Sigmoid colon (tissue), 7 donors: ENCODE results near the gene PECR. TPM values are rescaled to one million over a fixed set of nuclear protein-coding genes. Genes with fewer than 3 reads are reported as not detected.

Experiments used
- DNase-seq: peaks from one replicate; pipeline ENCODE4 v3.0.0-alpha.2; 2019
- H3K27ac ChIP-seq, 4 donors: fragments of 200-600 bp; sonication (generic); one replicate each; pipeline ENCODE4 v1.5.1; 2016 to 2019; ENCODE audit warnings: mild to moderate bottlenecking in 1 of 4
- H3K27me3 ChIP-seq, 3 donors: fragments of 200-600 bp; sonication (generic); one replicate each; pipeline ENCODE4 v1.5.1; 2019; ENCODE audit warnings: mild to moderate bottlenecking in 1 of 3
- H3K36me3 ChIP-seq, 4 donors: fragments of 200-600 bp; sonication (generic); one replicate each; pipeline ENCODE4 v1.5.1; 2016 to 2019
- H3K4me1 ChIP-seq, 4 donors: fragments of 200-600 bp; sonication (generic); one replicate each; pipeline ENCODE4 v1.5.1; 2017 to 2019
- H3K4me3 ChIP-seq, 4 donors: fragments of 200-600 bp; sonication (generic); one replicate each; pipeline ENCODE4 v1.5.1; 2017 to 2019; ENCODE audit warnings: mild to moderate bottlenecking in 2 of 4, moderate library complexity in 1 of 4
- H3K9me3 ChIP-seq, 4 donors: fragments of 200-600 bp in 3 of 4; sonication (generic) in 3 of 4; one replicate each; pipeline versions ENCODE4 v1.5.1 to v1.6.1; 2013 to 2019
- CTCF ChIP-seq, 4 experiments: fragments of 450-650 bp in 3 of 4; fragments of 200-600 bp in 1 of 4; IDR thresholded peaks; one replicate each; pipeline ENCODE4 v1.5.1; 2016 to 2019; ENCODE audit warnings: antibody characterized with exemption in 4 of 4, mild to moderate bottlenecking in 3 of 4, moderate library complexity in 2 of 4
- EP300 ChIP-seq, 4 donors: sonication (generic); formaldehyde crosslinking; IDR thresholded peaks; one replicate each; pipeline ENCODE4 v1.6.1; 2017; ENCODE audit warnings: antibody characterized with exemption in 4 of 4
- POLR2A ChIP-seq, 2 donors: fragments of 450-650 bp; IDR thresholded peaks; one replicate each; pipeline ENCODE4 v1.6.1; 2016; ENCODE audit warnings: antibody characterized with exemption in 2 of 2, mild to moderate bottlenecking in 2 of 2, moderate library complexity in 2 of 2
- POLR2AphosphoS5 ChIP-seq, 4 donors: sonication (generic); formaldehyde crosslinking; IDR thresholded peaks; one replicate each; pipeline ENCODE4 v1.6.1; 2017; ENCODE audit warnings: antibody characterized with exemption in 4 of 4
- WGBS, 2 donors: extraction: QIAGEN DNeasy Blood & Tissue Kit; methylation state at CpG; one replicate each; pipeline ENCODE4 v1.1.7; 2013; 5-methylcytosine and 5-hydroxymethylcytosine counted together
- intact Hi-C: fragments of 100-400 bp; cut with DNase I; formaldehyde crosslinking; loops from one replicate; pipeline ENCODE4 v1.15.1; 2023
- polyA plus RNA-seq, 3 donors: library from polyadenylated mRNA; stranded (reverse); fragments of 200-250 nt; gene quantifications; one replicate each; pipeline ENCODE4 v1.2.3, GENCODE V29; 2013
- total RNA-seq, 4 donors: library from RNA; depleted of rRNA; stranded (reverse); fragments of >200 nt; gene quantifications; one replicate each; pipeline ENCODE4 v1.1.0, GENCODE V29; 2016
- donor health status: healthy with polysubstance abuse.
- donor health status: Bipolar disorder and iron deficiency.
- donor health status: healthy.

Gene PECR
- total and polyA plus RNA-seq, 7 donors: 5.0 to 25.9 (median 13.9) TPM

- no peaks in the 10 kb centered on the region for H3K9me3 ChIP-seq
- H3K27me3 ChIP-seq: no peaks in the 10 kb centered on the region
- no peaks in the 10 kb centered on the region for H3K36me3 ChIP-seq
- TF ChIP-seq CTCF (IDR thresholded peaks at IDR 0.05) (no peak), EP300 (IDR thresholded peaks at IDR 0.05) (no peak), POLR2A (IDR thresholded peaks at IDR 0.05) (no peak), POLR2AphosphoS5 (IDR thresholded peaks at IDR 0.05) (no peak)
- H3K27ac ChIP-seq: no peak overlapping the region
- intact Hi-C loops: no loop called here
- WGBS, 2 donors: 94 to 95% methylated on average over 9 of the region's 9 CpGs
- H3K4me3 ChIP-seq: no peak overlapping the region
- DNase-seq: no peak
- H3K4me1 ChIP-seq: no peaks in the 10 kb centered on the region
Observed at GRCh38 chr2:216098421-216099334, 17.1 kb upstream of the PECR start.

GRCh38 chr2:216094701-216095100 is 13.1 kb upstream of the PECR start:
- WGBS, 2 donors: 79 to 93% methylated on average over 3 of the region's 3 CpGs
- no peaks in the 10 kb centered on the region for H3K36me3 ChIP-seq
- TF ChIP-seq EP300 (IDR thresholded peaks at IDR 0.05) (no peak), CTCF (IDR thresholded peaks at IDR 0.05) (no peak), POLR2AphosphoS5 (IDR thresholded peaks at IDR 0.05) (no peak), POLR2A (IDR thresholded peaks at IDR 0.05) (no peak)

GRCh38 chr2:216092646-216093045 is 11.0 kb upstream of the PECR start:
- Histone ChIP-seq H3K36me3 (no peaks in the 10 kb centered on the region), H3K9me3 (no peaks in the 10 kb centered on the region), H3K27ac (no peak overlapping the region), H3K4me3 (no peak overlapping the region), H3K27me3 (no peaks in the 10 kb centered on the region), H3K4me1 (no peaks in the 10 kb centered on the region)
- intact Hi-C loops: no loop called here
- no peak for TF ChIP-seq POLR2AphosphoS5 (IDR thresholded peaks at IDR 0.05)
- TF ChIP-seq CTCF (IDR thresholded peaks at IDR 0.05): no peak
- TF ChIP-seq POLR2A (IDR thresholded peaks at IDR 0.05): no peak
- TF ChIP-seq EP300 (IDR thresholded peaks at IDR 0.05): no peak
- no peak for DNase-seq
- WGBS, 2 donors: 76 to 88% methylated on average over 2 of the region's 2 CpGs

More at GRCh38 chr2:216094701-216095100, 13.1 kb upstream of the PECR start:
- Histone ChIP-seq H3K27ac (no peak overlapping the region), H3K27me3 (no peaks in the 10 kb centered on the region), H3K4me1 (no peaks in the 10 kb centered on the region), H3K4me3 (no peak overlapping the region), H3K9me3 (no peaks in the 10 kb centered on the region)
- no peak for DNase-seq
- intact Hi-C loops: no loop called here

- Histone ChIP-seq H3K36me3 (no peaks in the 10 kb centered on the region), H3K4me1 (no peaks in the 10 kb centered on the region), H3K27me3 (no peaks in the 10 kb centered on the region), H3K27ac (no peak overlapping the region), H3K4me3 (no peak overlapping the region), H3K9me3 (no peaks in the 10 kb centered on the region)
- 17 to 69% methylated on average over 1 of the region's 1 CpG for WGBS, 2 donors
- no peak for TF ChIP-seq POLR2AphosphoS5 (IDR thresholded peaks at IDR 0.05)
- TF ChIP-seq POLR2A (IDR thresholded peaks at IDR 0.05): no peak
- TF ChIP-seq CTCF (IDR thresholded peaks at IDR 0.05): no peak
- no peak for TF ChIP-seq EP300 (IDR thresholded peaks at IDR 0.05)
- no peak for DNase-seq
- intact Hi-C loops: no loop called here
Observed at GRCh38 chr2:216090369-216090786, 8.8 kb upstream of the PECR start.
